Fibroblast of the aortic adventitia (primary cell): ENCODE data around the gene PPP1R37. TPM values are rescaled to one million over a fixed set of nuclear protein-coding genes. Genes with fewer than 3 reads are reported as not detected.

Experiments used
- DNase-seq: peaks from one replicate; pipeline ENCODE4 v3.0.0-alpha.2; 2010; ENCODE audit warnings: low read depth
- H3K4me3 ChIP-seq: 2 replicates; pipeline ENCODE4 v1.5.1; 2011; ENCODE audit warnings: low read depth, mild to moderate bottlenecking, control low read depth, low read length, moderate library complexity
- total RNA-seq: library from RNA; depleted of rRNA; stranded (reverse); fragments of >200 nt; gene quantifications from 2 replicates; pipeline ENCODE4 v1.2.3, GENCODE V29; 2012; ENCODE audit warnings: low replicate concordance
- TF ChIP-seq, protein P1 (sequence below): IDR thresholded peaks from 2 replicates; pipeline ENCODE4 v1.5.1; 2011; ENCODE audit warnings: mild to moderate bottlenecking, low read length, control low read depth, inconsistent platforms; ENCODE audit not compliant: insufficient read depth

The PPP1R37 gene, protein sequence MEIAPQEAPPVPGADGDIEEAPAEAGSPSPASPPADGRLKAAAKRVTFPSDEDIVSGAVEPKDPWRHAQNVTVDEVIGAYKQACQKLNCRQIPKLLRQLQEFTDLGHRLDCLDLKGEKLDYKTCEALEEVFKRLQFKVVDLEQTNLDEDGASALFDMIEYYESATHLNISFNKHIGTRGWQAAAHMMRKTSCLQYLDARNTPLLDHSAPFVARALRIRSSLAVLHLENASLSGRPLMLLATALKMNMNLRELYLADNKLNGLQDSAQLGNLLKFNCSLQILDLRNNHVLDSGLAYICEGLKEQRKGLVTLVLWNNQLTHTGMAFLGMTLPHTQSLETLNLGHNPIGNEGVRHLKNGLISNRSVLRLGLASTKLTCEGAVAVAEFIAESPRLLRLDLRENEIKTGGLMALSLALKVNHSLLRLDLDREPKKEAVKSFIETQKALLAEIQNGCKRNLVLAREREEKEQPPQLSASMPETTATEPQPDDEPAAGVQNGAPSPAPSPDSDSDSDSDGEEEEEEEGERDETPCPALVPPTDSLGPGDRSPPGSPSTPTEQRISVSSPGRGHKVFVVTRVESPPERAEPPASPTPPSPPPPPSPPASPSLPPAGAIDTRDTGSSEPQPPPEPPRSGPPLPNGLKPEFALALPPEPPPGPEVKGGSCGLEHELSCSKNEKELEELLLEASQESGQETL
- total RNA-seq: 28.0 and 179 TPM in 2 replicates

DNA sequence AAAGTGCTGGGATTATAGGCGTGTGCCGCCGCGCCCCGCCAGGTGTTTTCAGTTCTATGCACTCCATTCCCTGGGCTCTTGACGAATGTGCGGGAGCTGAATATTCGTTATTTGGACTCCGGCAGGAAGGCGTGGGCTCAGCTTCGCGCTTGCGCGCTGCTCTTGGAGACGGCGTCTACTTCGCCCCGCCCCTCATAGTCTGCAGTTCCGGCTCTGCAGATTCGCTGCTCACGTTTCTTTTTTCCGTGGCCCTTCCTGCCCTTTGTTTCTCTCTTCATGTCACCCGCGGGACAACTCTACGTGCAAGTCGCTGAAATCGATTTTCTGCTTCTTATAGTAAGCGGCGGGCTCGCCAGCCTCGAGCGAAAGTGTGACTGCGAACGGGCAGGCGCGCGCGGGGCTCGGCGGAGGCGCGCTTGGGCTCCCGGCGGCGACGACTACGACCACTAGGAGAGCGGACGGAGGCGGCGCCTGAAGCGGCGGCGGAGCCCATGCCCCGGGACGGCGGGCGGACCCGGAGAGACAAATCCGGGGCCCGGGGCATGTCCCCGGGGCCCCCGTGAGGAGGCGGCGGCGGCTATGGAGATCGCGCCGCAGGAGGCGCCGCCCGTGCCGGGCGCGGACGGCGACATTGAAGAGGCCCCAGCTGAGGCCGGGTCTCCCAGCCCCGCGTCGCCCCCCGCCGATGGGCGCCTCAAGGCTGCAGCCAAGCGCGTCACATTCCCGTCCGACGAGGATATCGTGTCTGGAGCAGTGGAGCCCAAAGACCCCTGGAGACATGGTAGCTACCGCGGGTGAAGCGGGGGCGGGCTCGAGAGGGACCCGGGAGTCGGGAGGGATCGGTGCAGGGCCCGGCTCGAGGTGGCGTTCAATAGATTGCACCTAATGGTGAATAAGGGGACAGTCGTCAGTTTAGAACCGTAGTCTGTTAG, at the start of gene PPP1R37:
TSS of gene PPP1R37 (plus strand) at position 433 of the 932 bp plus-strand sequence. CDS start at position 580, 147 bp downstream.
- TF ChIP-seq, protein P1, sequence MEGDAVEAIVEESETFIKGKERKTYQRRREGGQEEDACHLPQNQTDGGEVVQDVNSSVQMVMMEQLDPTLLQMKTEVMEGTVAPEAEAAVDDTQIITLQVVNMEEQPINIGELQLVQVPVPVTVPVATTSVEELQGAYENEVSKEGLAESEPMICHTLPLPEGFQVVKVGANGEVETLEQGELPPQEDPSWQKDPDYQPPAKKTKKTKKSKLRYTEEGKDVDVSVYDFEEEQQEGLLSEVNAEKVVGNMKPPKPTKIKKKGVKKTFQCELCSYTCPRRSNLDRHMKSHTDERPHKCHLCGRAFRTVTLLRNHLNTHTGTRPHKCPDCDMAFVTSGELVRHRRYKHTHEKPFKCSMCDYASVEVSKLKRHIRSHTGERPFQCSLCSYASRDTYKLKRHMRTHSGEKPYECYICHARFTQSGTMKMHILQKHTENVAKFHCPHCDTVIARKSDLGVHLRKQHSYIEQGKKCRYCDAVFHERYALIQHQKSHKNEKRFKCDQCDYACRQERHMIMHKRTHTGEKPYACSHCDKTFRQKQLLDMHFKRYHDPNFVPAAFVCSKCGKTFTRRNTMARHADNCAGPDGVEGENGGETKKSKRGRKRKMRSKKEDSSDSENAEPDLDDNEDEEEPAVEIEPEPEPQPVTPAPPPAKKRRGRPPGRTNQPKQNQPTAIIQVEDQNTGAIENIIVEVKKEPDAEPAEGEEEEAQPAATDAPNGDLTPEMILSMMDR: peak; percentile 22
- H3K4me3 ChIP-seq: peak within 1 kb of the TSS; percentile 89
- DNase-seq: peak; percentile 99

DNA sequence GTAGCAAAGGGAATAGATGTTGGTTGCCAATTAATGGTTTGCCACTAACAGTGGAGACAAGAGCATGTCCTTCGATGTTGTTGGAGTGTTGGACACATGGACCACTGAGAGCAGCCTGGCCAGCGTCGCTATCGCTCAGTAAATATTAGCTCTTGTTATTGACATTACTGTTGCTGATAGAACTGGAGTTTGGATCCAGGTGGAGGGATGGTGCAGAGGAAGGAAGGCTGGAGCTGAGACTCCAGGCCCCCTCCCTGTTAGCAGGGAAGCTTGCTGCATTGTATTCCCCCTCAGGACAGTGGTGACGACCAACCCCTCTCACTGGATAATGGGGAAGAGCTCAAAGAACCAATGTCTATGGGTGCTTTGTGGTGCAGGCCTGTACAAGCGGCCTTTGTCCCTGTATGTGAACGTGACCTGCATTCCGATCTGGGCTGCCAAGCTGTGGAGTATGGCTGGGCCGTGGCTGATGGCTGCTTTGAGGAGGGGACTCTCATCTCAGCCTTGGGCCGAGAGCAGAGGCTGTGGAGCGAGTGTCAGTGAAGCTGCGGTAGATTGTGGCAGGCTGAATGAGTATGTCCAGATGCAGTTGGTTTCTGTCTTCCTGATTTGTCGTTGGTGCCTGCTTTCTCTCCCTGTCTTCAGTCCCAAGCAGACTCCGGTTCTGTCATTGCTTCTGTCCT, 47.2 kb upstream of the PPP1R37 start:
- TF ChIP-seq, protein P1: no peak
- no peak for DNase-seq
- no peak overlapping the region for H3K4me3 ChIP-seq

DNA sequence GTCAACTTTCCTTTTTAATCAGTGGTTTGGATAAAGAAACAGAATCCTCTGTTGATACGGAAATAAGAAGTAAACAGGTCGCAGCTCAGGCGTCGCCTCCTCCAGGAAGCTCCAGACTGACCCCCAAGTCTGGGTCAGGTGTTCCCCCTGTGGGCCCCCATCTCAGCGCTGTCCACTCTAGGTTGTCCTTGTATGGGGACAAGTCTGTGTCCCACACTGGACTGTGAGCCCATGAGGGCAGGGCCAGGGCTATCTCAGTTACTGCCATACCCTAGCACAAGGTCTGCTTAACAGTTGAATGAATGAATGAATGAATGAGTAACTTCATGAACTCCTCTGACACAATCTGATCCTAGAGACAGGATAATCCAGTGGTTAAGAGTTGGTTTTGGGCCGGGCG, 46.6 kb upstream of the PPP1R37 start:
- H3K4me3 ChIP-seq: no peak overlapping the region
- DNase-seq: no peak
- TF ChIP-seq, protein P1: no peak

DNA sequence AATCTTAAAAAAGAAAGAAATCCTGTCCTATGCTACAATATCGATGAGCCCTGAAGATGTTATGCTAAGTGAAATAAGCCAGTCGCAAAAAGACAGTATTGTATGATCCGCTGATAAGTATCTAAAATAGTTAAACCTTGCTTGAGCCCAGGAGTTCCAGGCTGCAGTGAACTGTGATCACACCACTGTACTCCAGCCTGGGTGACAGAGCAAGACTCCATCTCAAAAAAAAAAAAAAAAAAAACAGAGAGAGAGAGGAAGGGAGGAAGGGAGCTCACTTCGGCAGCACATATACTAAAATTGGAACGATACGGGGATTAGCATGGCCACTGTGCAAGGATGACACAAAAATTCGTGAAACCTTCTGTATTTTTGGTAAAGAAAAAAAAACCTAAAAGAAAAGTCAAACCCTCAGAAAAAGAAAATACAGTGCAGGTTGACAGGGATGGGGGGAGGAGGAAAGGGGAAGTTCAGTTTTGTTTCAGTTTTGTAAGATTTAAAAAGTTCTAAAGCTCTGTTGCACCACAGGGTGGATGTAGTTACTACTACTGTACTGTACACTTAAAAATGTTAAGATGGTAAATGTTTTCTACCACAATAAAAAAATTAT, 45.7 kb upstream of the PPP1R37 start:
- DNase-seq: no peak
- TF ChIP-seq, protein P1: no peak

DNA sequence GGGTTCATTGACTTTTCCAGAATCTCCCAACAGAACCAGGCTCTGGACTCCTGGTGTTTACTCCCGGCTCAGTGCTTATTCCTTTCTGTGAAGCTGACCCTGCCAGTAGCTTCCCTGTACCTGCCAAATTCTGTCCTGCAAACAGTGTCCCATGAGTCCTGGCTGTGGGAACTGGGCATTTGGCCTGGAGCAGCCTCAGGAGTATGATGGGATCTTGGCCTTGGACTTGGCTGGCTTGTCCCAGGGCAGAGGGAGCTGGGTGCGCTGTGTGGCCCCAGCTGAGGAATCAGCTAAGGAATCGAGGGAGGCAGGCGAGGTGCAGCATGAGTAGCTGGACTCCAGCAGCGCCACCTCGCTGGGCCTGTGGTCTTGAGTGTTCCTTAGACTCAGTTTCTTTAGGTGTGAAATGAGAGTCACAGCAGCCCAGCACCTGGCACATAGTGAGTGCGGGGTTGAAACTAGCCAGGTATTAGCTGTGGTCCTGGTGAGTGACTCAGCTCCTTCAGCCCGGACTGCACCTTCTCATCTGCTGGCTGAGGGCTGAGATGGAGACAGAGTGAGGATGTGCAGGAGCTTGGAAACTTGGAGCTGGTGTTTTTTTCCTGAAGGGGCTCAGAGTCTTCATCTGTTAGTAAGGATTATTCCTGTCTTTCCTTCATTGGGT, 43.8 kb upstream of the PPP1R37 start:
- TF ChIP-seq, protein P1: no peak
- no peak overlapping the region for H3K4me3 ChIP-seq
- no peak for DNase-seq

More for the DNA sequence above, 45.7 kb upstream of the PPP1R37 start:
- no peak overlapping the region for H3K4me3 ChIP-seq
